SK-N-SH (cell line): Measurements from ENCODE around the gene LAMB1.

Source experiments
- ELF1 ChIP-seq: IDR thresholded peaks from 2 replicates; pipeline ENCODE4 v1.4.0; 2012
- FOXJ3 ChIP-seq: sonication (generic); formaldehyde crosslinking; IDR thresholded peaks from 2 replicates; pipeline ENCODE4 v1.5.1; 2020; ENCODE audit warnings: mild to moderate bottlenecking, missing genetic modification reagents
- TAF1 ChIP-seq: IDR thresholded peaks from 2 replicates; pipeline ENCODE4 v1.6.1; 2012; ENCODE audit warnings: low read depth, mild to moderate bottlenecking, low read length, moderate library complexity, borderline replicate concordance
- TF ChIP-seq, protein P1 (sequence below): fragments of 200-600 bp; sonication (generic); IDR thresholded peaks from 2 replicates; pipeline ENCODE4 v1.6.1; 2017; ENCODE audit warnings: antibody characterized with exemption, mild to moderate bottlenecking, moderate library complexity
- TF ChIP-seq, protein P2 (sequence below): IDR thresholded peaks from 2 replicates; pipeline ENCODE4 v1.4.0; 2012; ENCODE audit warnings: low read depth, borderline replicate concordance

DNA sequence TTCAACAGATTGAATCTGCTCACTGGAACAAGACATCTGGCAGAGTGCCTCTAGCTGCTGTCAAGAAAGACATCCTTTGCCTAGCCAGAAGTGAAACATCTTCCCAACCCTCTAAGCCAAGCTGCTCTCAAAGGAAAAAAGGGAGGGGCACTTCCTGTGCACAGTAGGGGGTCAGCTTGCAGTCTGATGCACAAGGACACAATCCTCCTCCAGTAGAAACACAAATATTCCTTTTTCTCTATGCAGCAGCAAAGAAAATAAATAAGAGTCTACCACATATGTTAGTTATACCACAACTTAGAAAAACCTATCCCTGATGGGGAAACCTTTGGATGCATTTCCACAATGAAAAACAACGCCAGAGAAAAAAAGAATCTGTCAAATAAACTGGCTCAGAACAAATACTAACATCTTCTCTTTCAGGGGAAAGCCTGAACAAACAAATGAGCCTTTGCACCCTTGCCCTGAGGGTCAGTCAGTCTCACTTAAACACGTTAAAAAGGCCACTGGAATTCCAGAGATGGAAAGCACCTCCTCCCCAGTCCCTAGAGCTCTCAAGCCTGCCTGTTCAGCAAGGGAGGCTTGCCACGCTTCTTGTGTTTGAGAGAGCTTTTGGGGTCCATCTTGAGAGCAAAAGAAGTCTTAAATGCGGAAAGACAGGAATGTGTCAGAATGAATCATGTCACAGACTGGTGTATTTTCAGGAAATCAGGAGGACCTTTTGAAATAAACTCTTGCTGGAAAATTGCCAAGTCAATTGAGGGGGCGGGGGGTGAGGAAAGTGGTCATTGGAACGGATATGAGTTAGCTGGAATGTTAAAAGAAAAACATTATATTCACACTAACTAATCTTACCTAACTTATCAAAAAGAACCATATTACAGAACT, 7.5 kb downstream of the LAMB1 start:
- TF ChIP-seq FOXJ3 (CRISPR knock-in tag) = no peak
- TF ChIP-seq, protein P1, sequence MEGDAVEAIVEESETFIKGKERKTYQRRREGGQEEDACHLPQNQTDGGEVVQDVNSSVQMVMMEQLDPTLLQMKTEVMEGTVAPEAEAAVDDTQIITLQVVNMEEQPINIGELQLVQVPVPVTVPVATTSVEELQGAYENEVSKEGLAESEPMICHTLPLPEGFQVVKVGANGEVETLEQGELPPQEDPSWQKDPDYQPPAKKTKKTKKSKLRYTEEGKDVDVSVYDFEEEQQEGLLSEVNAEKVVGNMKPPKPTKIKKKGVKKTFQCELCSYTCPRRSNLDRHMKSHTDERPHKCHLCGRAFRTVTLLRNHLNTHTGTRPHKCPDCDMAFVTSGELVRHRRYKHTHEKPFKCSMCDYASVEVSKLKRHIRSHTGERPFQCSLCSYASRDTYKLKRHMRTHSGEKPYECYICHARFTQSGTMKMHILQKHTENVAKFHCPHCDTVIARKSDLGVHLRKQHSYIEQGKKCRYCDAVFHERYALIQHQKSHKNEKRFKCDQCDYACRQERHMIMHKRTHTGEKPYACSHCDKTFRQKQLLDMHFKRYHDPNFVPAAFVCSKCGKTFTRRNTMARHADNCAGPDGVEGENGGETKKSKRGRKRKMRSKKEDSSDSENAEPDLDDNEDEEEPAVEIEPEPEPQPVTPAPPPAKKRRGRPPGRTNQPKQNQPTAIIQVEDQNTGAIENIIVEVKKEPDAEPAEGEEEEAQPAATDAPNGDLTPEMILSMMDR = no peak
- no peak for TF ChIP-seq TAF1
- 0 out of 2 replicates have a peak, but pooled peaks have one; percentile 11 for TF ChIP-seq ELF1
- TF ChIP-seq, protein P2, sequence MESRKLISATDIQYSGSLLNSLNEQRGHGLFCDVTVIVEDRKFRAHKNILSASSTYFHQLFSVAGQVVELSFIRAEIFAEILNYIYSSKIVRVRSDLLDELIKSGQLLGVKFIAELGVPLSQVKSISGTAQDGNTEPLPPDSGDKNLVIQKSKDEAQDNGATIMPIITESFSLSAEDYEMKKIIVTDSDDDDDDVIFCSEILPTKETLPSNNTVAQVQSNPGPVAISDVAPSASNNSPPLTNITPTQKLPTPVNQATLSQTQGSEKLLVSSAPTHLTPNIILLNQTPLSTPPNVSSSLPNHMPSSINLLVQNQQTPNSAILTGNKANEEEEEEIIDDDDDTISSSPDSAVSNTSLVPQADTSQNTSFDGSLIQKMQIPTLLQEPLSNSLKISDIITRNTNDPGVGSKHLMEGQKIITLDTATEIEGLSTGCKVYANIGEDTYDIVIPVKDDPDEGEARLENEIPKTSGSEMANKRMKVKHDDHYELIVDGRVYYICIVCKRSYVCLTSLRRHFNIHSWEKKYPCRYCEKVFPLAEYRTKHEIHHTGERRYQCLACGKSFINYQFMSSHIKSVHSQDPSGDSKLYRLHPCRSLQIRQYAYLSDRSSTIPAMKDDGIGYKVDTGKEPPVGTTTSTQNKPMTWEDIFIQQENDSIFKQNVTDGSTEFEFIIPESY = no peak
